Endometrial microvascular endothelial cells (primary cell): ENCODE data around the gene CSNK1A1. TPM values are rescaled to one million over a fixed set of nuclear protein-coding genes. Genes with fewer than 3 reads are reported as not detected.
"Not testable (repeated sequence)": the region's sequence is repeated elsewhere in the genome, so short reads cannot be mapped to it uniquely, and the experiment has no call there.

Experiments
- in situ Hi-C: cut with HindIII; loops from 2 replicates; pipeline ENCODE4 v1.10.0; 2017; ENCODE audit warnings: low sequenced_read_pairs, low pct_unique_long_range_greater_than_20kb; ENCODE audit errors: inconsistent ontology term
- total RNA-seq: library from RNA; depleted of rRNA; stranded (reverse); fragments of >200 nt; gene quantifications from one replicate; pipeline ENCODE4 v1.2.3, GENCODE V29; 2015; ENCODE audit errors: inconsistent ontology term

Gene CSNK1A1
- total RNA-seq, 1 donor from 2014 or later, result 284 TPM

DNA sequence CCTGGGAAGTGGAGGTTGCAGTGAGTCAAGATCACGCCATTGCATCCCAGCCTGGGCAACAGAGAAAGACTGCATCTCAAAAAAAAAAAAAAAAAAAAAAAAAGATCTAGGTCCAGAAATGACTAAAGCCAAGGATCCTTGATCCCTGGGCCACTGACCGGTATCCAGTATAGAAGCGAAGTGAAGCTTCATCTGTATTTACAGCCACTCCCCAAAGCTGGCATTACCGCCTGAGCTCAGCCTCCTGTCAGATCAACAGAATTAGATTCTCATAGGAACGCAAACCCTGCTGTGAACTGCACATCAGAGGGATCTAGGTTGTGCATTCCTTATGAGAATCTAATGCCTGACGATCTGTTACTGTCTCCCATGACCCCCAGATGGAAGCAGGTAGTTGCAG lies 9.3 kb downstream of the CSNK1A1 start:
- in situ Hi-C loops, result no loop called here

DNA sequence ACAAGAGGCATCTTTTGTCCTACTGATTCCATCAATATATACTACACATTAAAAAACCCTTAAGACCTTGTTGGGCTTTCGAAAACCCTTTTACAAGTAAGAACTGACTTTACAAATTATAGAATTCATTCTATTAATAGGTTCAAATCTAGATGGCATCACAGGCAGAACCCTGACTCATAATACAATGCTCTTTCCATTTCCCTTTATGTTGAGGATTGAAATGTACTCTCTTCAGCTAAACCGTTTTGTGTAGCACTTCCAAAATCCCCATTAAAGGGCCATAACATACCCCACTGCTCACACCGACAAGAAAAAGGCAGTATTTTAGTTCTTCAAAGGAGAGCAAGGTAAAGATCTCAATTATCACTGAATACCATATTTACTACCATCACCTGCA lies 11.2 kb downstream of the CSNK1A1 start:
- in situ Hi-C loops, result no loop called here

DNA sequence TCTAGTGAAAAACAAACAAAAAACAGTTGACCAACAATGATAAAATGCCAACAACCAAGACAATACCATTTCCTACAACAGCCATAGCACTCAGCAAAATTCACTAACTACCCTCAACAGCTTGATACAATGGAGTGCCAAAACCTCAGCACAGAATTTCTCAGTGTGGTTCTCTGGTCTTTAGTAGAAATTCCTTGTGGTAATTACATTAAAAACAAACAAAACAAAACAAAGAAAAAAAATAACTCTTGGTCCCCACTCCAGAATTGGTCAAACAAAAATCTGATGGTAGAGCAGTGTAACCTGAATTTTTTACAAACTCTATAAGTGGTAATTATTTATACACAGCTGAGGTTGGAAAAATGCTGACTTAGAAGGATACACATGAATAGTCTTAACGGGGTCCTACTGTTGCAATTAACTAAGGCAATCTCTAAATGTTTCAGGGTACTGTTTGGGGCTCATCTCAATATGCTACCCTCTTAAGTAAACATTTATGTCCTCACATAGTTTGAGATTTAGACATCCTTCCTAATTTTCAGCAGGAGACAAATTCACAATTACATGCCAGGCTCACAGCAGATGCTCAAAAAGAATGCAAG lies 13.8 kb downstream of the CSNK1A1 start:
- in situ Hi-C loops, result no loop called here

DNA sequence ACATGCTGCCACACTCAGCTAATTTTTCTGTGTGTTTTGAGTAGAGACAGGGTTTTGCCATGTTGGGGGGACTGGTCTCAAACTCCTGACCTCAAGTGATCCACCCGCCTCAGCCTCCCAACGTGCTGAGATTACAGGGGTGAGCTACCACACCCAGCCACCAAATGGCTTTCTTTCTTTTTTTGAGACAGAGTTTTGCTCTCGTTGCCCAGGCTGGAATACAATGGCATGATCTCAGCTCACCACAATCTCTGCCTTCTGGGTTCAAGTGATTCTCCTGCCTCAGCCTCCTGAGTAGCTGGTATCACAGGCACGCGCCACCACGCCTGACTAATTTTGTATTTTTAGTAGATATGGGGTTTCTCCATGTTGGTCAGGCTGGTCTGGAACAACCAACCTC lies 15.5 kb downstream of the CSNK1A1 start:
- in situ Hi-C loops, result not testable (repeated sequence)

DNA sequence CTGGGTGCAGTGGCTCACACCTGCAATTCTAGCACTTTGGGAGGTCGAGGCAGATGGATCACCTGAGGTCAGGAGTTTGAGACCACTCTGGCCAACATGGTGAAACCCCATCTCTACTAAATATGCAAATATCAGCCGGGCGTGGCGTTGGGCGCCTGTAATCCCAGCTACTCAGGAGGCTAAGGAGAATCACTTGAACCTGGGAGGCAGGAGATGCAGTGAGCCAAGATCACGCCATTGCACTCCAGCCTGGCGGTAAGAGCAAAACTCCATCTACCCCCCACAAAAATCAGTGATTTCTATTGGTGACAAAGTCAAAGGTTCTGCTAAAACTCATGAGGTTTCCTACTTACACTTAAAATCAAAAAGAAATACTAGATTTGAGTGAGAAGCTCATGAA lies 18.8 kb downstream of the CSNK1A1 start:
- in situ Hi-C loops, result no loop called here

DNA sequence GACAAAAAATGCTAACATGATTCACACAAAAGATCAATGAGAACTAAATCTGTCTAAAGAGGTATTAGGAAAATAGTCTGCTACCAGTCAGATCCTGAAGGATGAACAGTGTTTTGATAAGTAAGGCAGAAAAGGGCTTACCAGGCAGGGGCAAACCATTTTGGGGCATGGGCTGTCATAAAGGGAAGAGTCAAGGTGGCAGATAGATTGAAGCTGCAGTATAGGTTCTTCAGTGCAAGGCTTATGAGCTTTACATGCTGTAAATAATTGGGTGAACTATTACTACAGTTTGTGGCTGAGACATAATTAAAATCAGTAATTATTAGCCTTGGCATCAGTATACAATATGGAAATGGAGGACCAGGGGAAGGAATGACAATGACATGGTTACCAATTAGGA lies 21.8 kb downstream of the CSNK1A1 start:
- in situ Hi-C loops, result no loop called here

DNA sequence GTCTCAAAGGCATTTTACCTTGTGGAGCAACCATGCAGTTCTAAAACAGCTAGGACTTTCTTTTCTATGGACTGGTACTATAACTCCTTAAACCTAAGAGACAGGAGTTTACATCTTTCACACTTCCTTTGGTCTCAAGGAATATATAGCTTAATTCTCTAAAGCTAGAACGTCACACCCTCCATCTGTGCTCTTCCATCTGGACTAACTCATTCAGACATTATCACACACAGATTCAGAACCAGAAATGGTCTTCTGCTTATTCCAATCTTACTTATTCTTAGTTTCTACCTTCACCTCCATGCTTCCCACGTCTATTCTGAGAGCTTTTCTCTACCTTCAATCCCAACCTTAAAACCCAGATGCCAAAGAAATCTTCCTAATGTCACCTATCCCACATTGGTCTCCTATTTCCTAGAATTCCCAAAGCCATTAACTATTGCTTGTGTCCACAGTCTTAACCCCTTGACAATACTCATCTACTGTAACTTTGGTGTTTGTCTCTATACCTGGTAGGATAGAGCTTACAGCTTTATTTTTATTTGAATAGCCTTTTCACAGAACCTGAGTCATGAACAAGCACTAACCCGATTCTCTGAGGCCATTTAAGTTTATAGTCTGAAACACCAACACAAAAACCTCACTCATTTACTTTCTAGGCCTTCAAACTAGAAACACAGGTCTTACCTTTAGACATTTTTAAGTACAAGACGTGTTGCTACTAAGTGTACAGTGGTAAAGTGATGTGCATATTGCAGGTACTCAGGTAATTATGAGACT lies 22.8 kb downstream of the CSNK1A1 start:
- in situ Hi-C loops, result no loop called here

DNA sequence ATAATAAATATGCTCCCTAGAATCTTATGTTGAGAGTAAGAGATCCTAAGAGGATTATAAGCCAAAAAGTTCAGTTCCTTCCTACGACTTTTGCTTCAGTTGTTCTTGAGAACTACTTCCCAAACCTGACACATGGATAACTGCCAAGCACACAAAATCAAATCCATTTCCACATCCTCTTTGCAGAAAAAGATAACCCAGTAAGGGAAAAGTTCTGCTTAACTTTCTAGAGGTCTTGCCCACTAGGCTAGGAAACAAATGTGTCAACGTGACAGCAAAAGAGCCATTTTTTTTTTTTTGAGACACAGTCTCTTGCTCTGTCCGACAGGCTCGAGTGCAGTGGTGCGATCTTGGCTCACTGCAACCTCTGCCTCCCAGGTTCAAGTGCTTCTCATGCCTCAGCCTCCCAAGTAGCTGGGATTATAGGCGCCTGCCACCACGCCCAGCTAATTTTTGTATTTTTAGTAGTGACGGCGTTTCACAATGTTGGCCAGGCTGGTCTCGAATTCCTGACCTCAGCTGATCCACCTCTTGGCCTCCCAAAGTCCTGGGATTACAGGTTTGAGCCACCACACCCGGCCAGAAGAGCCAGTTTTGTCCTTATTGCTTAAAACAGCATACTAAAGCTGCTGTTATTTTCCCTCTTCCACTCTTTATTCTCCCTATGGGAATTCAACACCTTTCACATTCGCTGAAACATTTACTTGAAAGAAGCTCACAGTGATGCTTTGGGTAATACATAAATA lies 24.2 kb downstream of the CSNK1A1 start:
- in situ Hi-C loops, result no loop called here

DNA sequence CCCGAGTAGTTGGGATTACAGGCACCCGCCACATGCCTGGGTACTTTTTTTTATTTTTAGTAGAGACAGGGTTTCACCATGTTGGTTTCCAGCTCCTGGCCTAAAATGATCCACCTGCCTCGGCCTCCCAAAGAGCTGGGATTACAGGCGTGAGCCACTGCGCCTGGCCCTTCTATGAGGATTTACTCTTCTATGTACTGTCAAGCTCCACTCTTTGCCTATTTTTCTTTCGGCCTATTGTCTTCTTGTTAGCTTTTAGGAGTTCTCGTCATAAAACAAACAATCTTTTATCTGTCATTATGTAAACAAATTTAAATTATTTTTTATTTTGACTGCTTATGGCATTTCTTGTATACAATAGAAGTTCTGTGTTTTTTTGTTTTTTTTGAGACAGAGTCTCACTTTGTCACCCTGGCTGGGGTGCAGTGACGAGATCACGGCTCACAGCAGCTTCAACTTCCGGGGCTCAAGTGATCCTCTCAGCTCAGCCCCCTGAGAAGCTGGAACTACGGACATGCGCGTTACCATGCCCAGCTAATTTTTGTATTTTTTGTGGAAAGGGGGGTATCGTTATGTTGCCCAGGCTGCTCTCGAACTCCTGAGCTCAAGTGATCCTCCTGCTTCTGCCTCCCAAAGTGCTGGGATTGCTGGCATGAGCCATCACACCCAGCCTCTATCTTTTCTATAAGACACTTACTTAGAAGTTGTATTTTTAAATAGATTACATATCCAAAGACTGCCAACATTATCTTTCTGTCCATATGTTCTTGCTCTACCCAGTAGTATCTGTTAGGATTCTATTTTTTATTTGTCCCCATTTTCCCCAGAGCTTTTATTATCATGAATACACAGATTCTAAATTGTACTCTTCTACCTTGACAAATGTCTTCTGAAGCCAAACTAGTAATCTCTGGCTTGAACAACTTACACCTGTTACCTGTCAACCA lies 29.2 kb downstream of the CSNK1A1 start:
- in situ Hi-C loops, result no loop called here

DNA sequence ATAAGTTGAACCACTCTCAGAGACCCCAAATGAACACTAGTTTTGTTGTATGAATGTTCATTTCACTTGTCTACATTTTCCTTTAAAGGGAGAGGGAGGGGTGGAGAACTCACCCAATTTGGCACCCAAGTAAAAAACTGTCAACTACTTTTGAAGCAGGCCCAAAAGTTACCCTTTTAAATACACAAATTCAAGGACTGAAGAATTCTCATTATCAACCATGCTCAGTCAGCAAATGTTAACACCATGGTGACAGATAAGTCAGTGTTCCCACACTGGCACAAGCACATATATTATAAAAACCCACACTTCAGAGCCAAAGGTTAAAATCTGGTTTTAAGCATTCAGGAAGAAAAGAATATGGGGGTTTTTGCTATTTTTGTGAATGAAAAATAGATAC lies 31.6 kb downstream of the CSNK1A1 start:
- in situ Hi-C loops, result no loop called here

DNA sequence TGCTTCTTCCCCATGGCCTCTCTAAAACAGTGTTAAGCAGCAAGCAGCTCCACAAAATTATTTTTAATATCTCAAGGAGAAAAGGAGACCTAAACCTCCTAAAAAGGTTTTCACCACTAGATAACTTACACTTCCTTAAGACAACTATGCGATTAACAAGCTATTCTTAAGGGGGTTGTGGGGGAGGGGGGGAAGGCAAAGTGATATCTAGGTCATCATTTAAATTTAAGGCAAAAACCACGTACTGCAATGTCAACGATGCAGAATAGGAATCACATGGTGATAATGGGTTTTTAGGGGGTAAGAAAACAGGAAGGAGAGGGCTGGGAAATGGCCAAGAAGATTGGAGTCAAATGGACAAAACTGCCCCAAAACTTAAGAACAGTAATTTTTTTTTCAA lies 32.6 kb downstream of the CSNK1A1 start:
- in situ Hi-C loops, result no loop called here

DNA sequence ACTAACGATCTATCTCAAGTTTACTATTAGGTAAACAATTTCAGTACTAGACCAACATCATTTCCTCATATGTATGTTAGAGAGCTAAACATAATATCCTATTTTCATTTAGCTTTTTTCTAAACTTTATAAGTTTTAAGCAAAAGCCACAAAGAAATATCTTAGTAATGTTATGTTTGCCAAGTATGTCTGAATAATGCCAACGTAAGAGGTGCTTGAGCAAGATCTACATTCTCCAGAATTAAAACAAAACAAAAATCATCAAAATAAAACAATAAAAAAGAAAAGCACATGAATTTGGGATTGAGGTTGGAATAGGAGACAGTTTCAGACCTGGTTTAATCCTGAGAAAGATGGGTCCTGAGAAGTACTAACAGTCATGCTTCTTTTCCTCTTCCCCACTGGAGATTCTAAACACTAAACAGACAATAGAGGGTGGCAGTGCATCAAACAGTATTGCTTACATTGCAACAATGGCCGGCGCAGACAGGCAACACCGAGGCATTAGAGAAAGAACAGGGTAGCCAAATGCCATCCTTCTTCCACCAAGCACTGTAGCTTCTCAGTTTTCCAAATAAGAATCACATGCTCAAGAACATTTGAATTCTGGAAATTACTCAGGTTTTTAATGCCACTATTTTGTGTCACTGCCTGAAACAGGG lies 33.6 kb downstream of the CSNK1A1 start:
- in situ Hi-C loops, result no loop called here

DNA sequence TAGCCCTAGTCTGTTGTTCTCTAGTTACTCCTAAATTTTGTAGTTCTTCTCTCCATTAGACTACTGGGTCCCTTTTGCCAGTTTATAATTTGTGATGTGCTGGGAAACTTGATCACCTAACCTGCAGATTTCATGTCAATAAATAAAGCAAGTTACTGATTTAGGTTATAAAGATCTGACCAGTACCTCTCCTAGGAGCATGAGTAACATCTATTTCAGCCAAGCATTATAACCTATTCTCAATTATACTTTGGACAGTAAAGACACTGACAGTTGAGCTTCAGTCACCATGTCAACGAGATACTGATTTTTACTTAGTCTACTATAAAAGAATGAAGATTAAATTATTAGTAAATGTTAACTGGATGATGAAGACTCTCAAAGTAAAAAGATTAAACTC lies 36.7 kb downstream of the CSNK1A1 start:
- in situ Hi-C loops, result no loop called here

DNA sequence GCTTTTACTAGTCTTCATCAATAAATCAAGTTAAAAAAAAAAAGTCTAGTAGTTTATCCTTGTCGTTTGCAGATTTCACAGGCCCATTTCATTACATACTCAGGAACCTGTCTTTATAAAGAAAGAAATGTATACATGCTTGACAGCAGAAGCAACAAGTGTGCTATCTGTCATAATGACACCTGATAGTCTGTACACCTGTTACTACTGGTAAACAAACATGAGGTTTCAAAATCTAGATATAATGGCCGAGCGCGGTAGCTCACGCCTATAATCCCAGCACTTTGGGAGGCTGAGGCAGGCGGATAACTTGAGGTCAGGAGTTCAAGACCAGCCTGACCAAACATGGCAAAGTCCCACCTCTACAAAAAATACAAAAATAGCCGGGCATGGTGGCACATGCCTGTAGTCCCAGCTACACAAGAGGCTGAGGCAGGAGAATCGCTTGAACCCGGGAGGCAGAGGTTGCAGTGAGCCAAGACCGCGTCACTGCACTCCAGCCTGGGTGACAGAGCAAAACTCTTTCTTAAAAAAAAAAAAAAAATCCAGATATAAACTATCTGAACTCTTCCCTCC lies 37.8 kb downstream of the CSNK1A1 start:
- in situ Hi-C loops, result not testable (repeated sequence)

DNA sequence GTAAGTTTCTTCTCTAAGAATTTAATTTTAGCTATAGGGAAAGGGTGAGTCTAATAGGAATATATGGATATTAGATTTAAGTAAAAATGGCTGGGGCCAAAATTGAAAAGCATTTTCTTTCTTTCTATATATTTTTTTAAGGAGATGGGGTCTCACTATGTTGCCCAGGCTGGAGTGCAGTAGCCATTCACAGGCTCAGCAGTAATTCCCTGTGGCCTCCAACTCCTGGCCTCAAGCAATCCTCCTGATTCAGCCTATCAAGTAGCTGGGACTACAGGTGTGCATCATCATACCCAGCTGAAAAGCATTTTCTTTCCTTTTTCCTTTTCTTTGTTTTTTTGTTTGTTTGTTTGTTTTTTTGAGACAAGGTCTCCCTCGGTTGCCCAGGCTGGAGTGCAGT lies 41.1 kb downstream of the CSNK1A1 start:
- in situ Hi-C loops, result no loop called here

DNA sequence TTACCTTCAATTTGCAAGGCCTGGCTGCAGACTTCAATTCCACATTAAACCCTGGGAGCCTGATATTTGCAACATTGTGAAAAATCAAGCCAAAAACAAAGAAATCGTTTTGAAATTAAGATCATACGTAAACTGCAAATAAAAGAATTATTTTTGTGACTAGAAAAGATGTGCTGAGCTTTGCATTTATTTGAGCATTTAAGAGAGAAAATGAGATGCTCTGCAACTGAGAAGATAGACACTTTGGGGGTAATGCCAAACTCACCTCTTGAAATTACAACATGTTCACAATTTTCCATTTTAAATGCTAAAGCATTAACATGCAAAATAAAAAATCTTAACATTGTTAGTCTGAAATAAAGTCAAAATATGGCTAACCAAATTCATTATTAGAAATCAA lies 46.6 kb downstream of the CSNK1A1 start:
- in situ Hi-C loops, result no loop called here

DNA sequence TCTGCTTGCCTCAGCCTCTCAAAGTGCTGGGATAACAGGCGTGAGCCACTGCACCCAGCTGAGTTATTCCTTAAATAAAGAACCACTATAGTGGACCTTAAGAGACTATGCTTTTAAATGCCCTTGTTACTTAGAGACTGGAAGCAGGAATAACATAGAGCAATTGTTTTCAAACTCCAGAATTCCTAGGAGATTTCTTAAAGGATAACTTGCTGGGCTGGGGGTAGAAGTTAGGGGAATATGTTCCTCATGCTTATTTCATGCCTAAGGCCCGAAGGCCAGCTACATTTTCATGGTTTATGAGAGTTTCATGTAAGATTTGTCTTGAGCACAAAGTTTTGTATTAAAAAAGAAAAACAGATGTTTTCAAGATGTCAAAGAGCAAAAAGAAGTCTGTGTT lies 48.2 kb downstream of the CSNK1A1 start:
- in situ Hi-C loops, result no loop called here

DNA sequence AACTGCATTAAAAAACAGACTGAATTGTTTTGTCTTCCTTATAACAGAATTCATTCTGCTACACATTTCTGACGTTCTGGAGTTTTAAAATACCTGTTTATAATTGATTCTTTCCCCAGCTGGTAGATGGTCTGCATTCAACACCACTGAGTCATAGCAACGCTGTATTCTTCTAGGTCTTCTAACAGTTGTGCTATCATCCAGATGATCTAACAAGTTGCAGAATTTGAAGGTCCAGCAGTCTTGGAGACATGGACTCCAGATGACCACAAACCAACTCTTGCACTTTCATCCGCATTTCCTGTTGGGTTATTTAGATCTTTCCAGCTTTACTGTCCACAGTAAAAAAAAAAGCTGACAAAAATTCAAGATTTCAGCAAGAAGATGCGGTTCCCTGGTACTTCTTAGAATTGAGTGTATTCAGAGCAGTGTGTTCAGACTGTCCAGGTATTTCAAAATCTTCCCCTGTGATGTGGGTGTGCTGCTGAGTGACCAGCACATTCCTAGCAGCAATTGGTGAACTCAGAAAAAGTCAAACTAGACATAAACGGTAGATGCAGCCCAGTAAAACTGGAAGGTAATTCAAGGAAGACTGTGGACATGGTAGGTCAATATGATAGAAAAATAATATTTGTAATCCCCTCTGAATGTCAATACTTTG lies 50.2 kb downstream of the CSNK1A1 start:
- in situ Hi-C loops, result no loop called here
